SW480 (cell line): ENCODE results near the gene PCSK1.
"Not testable (repeated sequence)": the region's sequence is repeated elsewhere in the genome, so short reads cannot be mapped to it uniquely, and the experiment has no call there.

Source experiments
- DNase-seq: peaks from one replicate; pipeline ENCODE4 v3.0.0-alpha.2; 2016; ENCODE audit warnings: low spot score

The PCSK1 gene

DNA sequence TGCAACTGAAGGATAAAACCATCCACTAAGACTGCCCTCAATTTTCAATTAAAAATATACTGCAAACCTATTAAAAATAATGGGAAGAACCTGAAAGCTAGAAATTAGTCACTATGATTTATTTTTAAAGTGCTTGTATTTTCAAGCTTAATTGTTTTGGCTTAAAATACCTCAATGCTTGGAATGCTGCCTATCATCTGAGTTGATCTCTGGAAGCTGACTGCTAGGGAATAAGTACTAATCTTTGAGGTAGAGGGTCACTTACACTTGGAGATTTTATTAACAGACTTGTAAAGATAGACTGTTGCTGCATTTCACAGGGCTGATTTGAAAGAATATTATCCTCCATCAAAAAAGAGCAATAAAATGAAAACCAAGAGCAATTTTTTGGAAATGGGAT, 6.2 kb downstream of the PCSK1 start:
- DNase-seq = no peak

GRCh38 chr5:96425443-96425842, 7.6 kb downstream of the PCSK1 start:
- no peak for DNase-seq

GRCh38 chr5:96415897-96416296, 17.2 kb downstream of the PCSK1 start:
- DNase-seq = no peak

GRCh38 chr5:96412868-96413449, 20.1 kb downstream of the PCSK1 start:
- no peak for DNase-seq

- no peak for DNase-seq
Observed at GRCh38 chr5:96410013-96410412, 23.0 kb downstream of the PCSK1 start.

GRCh38 chr5:96408841-96409538, 24.1 kb downstream of the PCSK1 start:
- DNase-seq = no peak

- no peak for DNase-seq
Observed at GRCh38 chr5:96408210-96408777, 24.8 kb downstream of the PCSK1 start.

- DNase-seq = no peak
Observed at GRCh38 chr5:96407436-96407835, 25.6 kb downstream of the PCSK1 start.

- DNase-seq = no peak
Observed at GRCh38 chr5:96404191-96404867, 28.7 kb downstream of the PCSK1 start.

DNA sequence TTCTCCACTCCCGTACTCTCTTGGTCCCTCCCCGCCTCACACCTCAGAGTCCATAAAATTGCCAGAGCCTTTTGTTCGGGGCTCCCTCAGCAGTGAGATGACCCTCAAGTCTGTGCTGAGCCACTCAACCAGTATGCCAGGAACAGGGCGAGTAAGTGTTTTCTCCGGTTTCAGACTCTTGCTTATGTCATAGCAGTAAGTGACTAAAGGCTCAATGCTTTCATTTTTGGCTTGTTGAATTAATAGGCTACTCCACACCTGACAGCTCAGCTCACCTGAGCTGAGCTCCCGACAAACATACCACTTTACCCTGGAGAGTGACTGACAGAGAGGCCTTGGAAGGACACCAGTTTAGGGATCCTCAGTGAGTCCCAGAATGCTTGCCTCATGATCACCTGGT, 30.5 kb downstream of the PCSK1 start:
- DNase-seq = no peak

GRCh38 chr5:96396878-96397277, 36.2 kb downstream of the PCSK1 start:
- no peak for DNase-seq

DNA sequence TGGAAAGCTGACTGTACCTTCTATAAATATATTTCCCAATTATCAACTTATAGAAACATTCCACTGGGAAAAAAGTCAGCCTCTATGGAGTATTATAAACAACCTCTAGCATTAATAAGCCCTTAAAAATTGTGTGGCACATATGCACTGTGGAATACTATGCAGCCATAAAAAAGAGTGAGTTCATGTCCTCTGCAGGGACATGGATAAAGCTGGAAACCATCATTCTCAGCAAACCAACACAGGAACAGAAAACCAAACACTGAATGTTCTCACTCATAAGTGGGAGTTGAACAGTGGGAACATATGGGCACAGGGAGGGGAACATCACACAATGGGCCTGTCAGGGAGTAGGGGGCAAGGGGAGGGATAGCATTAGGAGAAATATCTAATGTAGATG, 37.8 kb downstream of the PCSK1 start:
- not testable (repeated sequence) for DNase-seq

DNA sequence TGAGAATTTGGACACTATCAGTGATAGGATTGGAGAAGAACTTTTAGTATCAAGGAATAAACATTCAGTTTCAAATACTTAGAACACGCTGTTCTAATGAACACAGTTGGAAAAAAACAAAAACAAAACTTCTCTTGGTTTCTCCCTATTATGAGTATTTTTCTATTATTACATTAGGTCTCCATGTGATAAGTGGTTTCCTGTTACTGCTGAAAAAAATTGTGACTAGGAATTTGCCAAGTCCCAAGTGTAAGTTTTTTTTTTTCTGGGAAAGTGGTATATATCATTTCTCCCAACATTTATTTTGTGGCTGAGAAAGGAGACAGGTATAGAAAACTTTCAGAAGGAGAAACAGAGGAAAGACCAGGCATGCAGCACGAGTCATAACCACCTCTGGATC, 41.1 kb downstream of the PCSK1 start:
- no peak for DNase-seq

- DNase-seq = no peak
Observed at GRCh38 chr5:96388176-96388575, 44.9 kb downstream of the PCSK1 start.

DNA sequence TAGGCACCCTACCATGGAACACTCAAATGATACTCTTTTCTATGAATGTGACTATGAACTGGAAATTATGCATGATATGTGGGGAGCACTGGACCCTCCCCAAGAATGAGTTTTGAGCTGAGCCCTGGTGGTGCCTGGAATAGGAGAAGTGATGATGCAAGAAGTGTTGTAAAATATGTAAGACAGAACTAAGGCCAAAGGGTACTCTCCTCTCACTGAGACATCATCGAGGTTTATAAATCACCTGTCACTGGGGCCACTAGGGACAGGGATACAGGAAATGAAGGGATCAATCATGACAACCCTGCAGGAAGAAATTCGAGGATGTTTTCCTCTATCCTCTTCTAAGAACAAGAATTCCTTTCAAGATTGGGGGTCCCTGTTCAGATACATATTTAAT, 45.4 kb downstream of the PCSK1 start:
- DNase-seq = peak; percentile 27

DNA sequence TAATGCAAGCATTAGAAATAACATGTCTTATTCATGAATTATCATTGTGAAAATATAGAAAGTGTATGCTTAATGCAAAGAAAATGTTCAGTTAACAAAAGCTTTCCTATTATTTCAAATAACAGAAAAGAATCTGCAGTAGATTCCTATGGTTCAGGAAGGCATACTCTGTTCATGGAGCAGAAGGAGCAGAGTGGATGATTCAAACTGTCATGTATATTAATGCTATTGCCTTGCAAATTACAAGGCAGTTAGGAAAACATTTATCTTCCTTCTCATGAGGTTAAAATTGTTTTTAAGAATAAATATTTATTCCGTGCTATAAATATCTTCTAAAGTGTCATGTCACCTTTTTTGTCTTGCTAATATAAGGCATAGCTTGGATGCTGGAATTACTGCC, 47.5 kb downstream of the PCSK1 start:
- DNase-seq = no peak

- peak; percentile 93 for DNase-seq
Observed at GRCh38 chr5:96384353-96384752, 48.7 kb downstream of the PCSK1 start.

DNA sequence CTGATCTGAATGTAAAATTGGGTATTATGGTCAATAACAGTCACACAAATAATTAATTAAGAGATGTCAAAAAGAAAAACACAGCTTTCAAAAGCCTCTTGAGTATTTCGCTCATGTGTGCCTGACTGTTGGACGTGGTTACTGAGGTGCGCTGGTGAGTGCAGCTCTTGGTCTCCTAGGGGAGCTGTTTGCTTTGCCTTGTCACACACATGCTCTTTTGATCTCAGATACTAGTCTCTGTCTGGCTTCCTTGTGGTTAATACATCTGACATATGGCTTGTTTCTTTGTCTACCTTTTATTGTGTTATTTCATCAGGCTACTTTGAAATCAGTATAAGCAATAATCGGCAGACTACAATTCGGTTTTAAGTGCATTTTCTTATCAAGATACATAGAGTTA, 51.5 kb downstream of the PCSK1 start:
- DNase-seq = peak; percentile 92

GRCh38 chr5:96379896-96380295, 53.2 kb downstream of the PCSK1 start:
- no peak for DNase-seq

GRCh38 chr5:96377597-96377996, 55.5 kb downstream of the PCSK1 start:
- DNase-seq = no peak

- no peak for DNase-seq
Observed at GRCh38 chr5:96377167-96377566, 55.9 kb downstream of the PCSK1 start.

- no peak for DNase-seq
Observed at GRCh38 chr5:96374653-96375052, 58.4 kb downstream of the PCSK1 start.

DNA sequence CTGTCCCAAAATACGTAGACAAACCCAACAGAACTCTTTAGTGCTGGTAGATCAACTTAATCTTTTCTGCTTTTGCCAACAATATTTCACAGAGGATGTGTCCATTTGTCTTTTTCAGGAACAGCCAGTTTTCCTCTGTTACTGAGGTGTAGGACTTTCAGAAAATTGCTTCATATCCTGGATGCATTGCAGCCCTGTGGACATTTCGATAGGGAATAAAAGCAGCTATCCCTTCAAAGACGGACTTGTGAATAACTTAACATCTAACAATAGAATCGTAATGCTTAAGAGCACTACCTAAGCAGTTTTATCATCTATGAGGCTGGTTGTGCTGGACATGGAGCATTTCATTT, 59.7 kb downstream of the PCSK1 start:
- no peak for DNase-seq
